BE2C (cell line): Measurements from ENCODE around the gene NUP214.
A peak's percentile ranks its signal among the peaks of the same experiment; 100 is the strongest.

ENCODE experiments used
- DNase-seq: peaks from one replicate; pipeline ENCODE4 v3.0.0-alpha.2; 2020
- H3K27me3 ChIP-seq: fragments of 250-450 bp; sonication (Bioruptor Pico); 2 replicates; pipeline ENCODE4 v1.5.1; 2020; ENCODE audit warnings: mild to moderate bottlenecking
- H3K36me3 ChIP-seq: fragments of 250-450 bp; sonication (Bioruptor Pico); 2 replicates; pipeline ENCODE4 v1.5.1; 2020; ENCODE audit warnings: mild to moderate bottlenecking
- H3K4me1 ChIP-seq: fragments of 250-450 bp; sonication (Bioruptor Pico); 2 replicates; pipeline ENCODE4 v1.5.1; 2020
- H3K4me3 ChIP-seq: 2 replicates; pipeline ENCODE4 v1.5.1; 2011; ENCODE audit warnings: low read depth, low read length
- H3K9me3 ChIP-seq: fragments of 250-450 bp; sonication (Bioruptor Pico); 2 replicates; pipeline ENCODE4 v1.5.1; 2020
- TF ChIP-seq, protein P1 (sequence below): IDR thresholded peaks from 2 replicates; pipeline ENCODE4 v1.5.1; 2012; ENCODE audit warnings: mild to moderate bottlenecking, low read depth, low read length

NUP214 gene

DNA sequence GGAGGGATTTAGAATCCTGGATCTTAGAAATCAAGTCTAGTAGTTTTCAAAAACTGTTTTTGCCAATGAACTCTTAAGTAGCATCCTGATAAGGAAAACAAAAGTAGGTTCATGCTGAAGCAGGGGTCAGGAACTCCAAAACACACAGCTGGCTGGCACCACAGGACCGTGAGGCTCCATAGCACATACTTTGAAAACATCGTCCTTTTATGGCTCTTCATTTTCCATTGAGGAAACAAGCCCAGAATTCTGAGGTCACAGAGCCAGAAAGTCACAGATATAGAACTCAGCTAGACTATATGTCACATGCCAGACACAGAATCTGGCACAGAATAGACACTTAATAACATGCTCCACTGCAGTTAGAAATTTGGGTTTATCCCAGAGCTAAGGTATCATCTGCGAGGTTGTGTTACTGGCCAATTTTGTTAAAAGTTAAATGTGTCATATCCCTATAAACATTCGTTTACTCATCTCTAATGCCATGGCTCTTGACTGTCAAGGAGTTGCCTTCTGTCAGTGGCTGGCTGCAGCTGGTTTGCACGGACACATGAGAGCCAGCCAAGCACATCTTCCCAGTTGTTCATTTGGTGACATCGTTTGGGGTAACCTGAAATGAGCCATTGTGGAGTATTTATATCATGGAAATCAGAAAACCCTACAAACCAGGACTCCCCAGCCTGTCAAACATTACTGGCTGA, 92.1 kb downstream of the NUP214 start:
- H3K9me3 ChIP-seq = no peaks in the 10 kb centered on the region
- no peak overlapping the region for H3K4me3 ChIP-seq
- no peak for DNase-seq
- no peaks in the 10 kb centered on the region for H3K27me3 ChIP-seq
- H3K36me3 ChIP-seq = peaks cover 6% of the 10 kb centered on the region
- TF ChIP-seq, protein P1, sequence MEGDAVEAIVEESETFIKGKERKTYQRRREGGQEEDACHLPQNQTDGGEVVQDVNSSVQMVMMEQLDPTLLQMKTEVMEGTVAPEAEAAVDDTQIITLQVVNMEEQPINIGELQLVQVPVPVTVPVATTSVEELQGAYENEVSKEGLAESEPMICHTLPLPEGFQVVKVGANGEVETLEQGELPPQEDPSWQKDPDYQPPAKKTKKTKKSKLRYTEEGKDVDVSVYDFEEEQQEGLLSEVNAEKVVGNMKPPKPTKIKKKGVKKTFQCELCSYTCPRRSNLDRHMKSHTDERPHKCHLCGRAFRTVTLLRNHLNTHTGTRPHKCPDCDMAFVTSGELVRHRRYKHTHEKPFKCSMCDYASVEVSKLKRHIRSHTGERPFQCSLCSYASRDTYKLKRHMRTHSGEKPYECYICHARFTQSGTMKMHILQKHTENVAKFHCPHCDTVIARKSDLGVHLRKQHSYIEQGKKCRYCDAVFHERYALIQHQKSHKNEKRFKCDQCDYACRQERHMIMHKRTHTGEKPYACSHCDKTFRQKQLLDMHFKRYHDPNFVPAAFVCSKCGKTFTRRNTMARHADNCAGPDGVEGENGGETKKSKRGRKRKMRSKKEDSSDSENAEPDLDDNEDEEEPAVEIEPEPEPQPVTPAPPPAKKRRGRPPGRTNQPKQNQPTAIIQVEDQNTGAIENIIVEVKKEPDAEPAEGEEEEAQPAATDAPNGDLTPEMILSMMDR = no peak
- no peaks in the 10 kb centered on the region for H3K4me1 ChIP-seq

- Histone ChIP-seq H3K36me3 (peaks cover 6% of the 10 kb centered on the region), H3K9me3 (no peaks in the 10 kb centered on the region), H3K4me1 (no peaks in the 10 kb centered on the region), H3K27me3 (no peaks in the 10 kb centered on the region), H3K4me3 (no peak overlapping the region)
- DNase-seq = no peak
- TF ChIP-seq, protein P1 = no peak
These were observed 93.0 kb downstream of the NUP214 start for GRCh38 chr9:131218370-131218769.

DNA sequence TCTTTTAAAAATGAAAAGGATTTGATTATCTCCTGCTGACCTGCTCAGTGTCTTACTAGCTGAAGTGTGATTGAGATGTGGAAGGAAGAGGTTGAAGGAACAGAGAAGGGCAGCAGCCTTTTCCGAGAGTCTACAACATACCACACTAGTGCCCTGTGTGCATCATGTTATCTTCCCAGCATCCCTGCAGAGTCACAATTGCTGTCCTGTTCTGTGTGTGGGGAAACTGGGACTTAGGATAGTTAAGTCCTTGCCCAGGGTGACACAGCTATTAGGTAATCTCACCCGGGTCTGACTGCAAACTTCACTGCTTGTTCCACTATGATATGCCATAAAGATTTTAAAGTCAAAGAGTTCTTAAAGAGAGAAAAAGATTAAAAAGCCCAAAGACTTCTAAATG, 95.1 kb downstream of the NUP214 start:
- Histone ChIP-seq H3K4me3 (no peak overlapping the region), H3K36me3 (peaks cover 6% of the 10 kb centered on the region), H3K27me3 (no peaks in the 10 kb centered on the region), H3K9me3 (no peaks in the 10 kb centered on the region), H3K4me1 (no peaks in the 10 kb centered on the region)
- DNase-seq = no peak
- TF ChIP-seq, protein P1 = no peak

DNA sequence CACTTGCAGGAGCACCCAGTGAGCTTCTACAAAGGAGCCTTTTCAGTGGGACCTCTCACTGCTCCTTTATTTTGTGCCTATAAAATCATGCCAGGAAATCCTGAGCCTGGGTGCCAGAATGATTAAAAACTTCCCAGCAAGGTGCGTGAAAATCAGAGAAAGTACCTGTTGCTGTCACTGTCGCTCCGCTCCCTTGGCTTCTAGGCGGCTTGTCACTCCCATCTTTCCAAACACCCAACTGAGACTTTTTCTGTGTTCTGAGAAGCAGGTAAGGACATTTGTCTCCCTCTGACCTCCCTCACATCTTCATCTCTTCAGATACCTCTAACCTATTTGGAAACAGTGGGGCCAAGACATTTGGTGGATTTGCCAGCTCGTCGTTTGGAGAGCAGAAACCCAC, 97.1 kb downstream of the NUP214 start:
- no peak for DNase-seq
- Histone ChIP-seq H3K36me3 (peaks cover 1% of the 10 kb centered on the region), H3K4me1 (peaks cover 3% of the 10 kb centered on the region), H3K4me3 (no peak overlapping the region), H3K27me3 (no peaks in the 10 kb centered on the region), H3K9me3 (no peaks in the 10 kb centered on the region)
- TF ChIP-seq, protein P1 = no peak

- Histone ChIP-seq H3K27me3 (no peaks in the 10 kb centered on the region), H3K4me3 (no peak overlapping the region), H3K9me3 (no peaks in the 10 kb centered on the region), H3K4me1 (peaks cover 3% of the 10 kb centered on the region), H3K36me3 (peaks cover 18% of the 10 kb centered on the region)
- DNase-seq = no peak
- TF ChIP-seq, protein P1 = no peak
These were observed 100.8 kb downstream of the NUP214 start for GRCh38 chr9:131226226-131226625.

GRCh38 chr9:131227112-131227958, 101.9 kb downstream of the NUP214 start:
- Histone ChIP-seq H3K4me1 (peaks cover 3% of the 10 kb centered on the region), H3K27me3 (no peaks in the 10 kb centered on the region), H3K9me3 (no peaks in the 10 kb centered on the region), H3K4me3 (no peak overlapping the region), H3K36me3 (peaks cover 21% of the 10 kb centered on the region)
- TF ChIP-seq, protein P1 = no peak
- peak; percentile 46 for DNase-seq
